SK-N-SH treated with all-trans-retinoic acid at 6 μM for 48 hours (cell line): ENCODE data around the gene CDK11B.

Source experiments
- ATAC-seq: fragments of 200-7000 bp; cut with Tn5 transposase; 3 replicates; pipeline ENCODE4 v1.9.1; 2020; ENCODE audit warnings: mild to moderate bottlenecking, moderate library complexity
- ARNTL ChIP-seq: fragments of 450-650 bp; formaldehyde crosslinking; IDR thresholded peaks from 2 replicates; pipeline ENCODE4 v1.5.0; 2020; ENCODE audit warnings: low read depth, mild to moderate bottlenecking, moderate library complexity, borderline replicate concordance
- BACH2 ChIP-seq: fragments of 250-450 bp; sonication (Bioruptor Pico); IDR thresholded peaks from 2 replicates; pipeline ENCODE4 v1.9.0; 2021; ENCODE audit warnings: mild to moderate bottlenecking, borderline replicate concordance
- CREB5 ChIP-seq: fragments of 250-450 bp; sonication (Bioruptor Pico); IDR thresholded peaks from 2 replicates; pipeline ENCODE4 v1.5.1; 2020; ENCODE audit warnings: low read depth, mild to moderate bottlenecking, moderate library complexity
- CSDC2 ChIP-seq: fragments of 250-450 bp; sonication (Bioruptor Pico); IDR thresholded peaks from 2 replicates; pipeline ENCODE4 v1.5.0; 2020; ENCODE audit warnings: mild to moderate bottlenecking, moderate library complexity
- CSRNP3 ChIP-seq: fragments of 250-450 bp; sonication (Bioruptor Pico); IDR thresholded peaks from 2 replicates; pipeline ENCODE4 v1.5.1; 2021; ENCODE audit warnings: mild to moderate bottlenecking, moderate library complexity
- ESRRG ChIP-seq: fragments of 250-450 bp; sonication (Bioruptor Pico); IDR thresholded peaks from 2 replicates; pipeline ENCODE4 v1.6.1; 2021; ENCODE audit warnings: mild to moderate bottlenecking
- GLIS3 ChIP-seq: fragments of 250-450 bp; sonication (Bioruptor Pico); IDR thresholded peaks from 2 replicates; pipeline ENCODE4 v1.5.0; 2020; ENCODE audit warnings: mild to moderate bottlenecking, moderate library complexity
- ISL1 ChIP-seq: fragments of 250-450 bp; sonication (Bioruptor Pico); IDR thresholded peaks from 2 replicates; pipeline ENCODE4 v2.1.2; 2022; ENCODE audit warnings: mild to moderate bottlenecking, moderate library complexity
- OSR1 ChIP-seq: fragments of 250-450 bp; sonication (Bioruptor Pico); IDR thresholded peaks from 2 replicates; pipeline ENCODE4 v1.8.0; 2022; ENCODE audit warnings: moderate library complexity, mild to moderate bottlenecking, inconsistent platforms
- PPARA ChIP-seq: fragments of 250-450 bp; sonication (Bioruptor Pico); IDR thresholded peaks from 2 replicates; pipeline ENCODE4 v1.5.0; 2020; ENCODE audit warnings: mild to moderate bottlenecking, borderline replicate concordance
- SNAI2 ChIP-seq: fragments of 250-450 bp; sonication (Bioruptor Pico); IDR thresholded peaks from 2 replicates; pipeline ENCODE4 v1.5.0; 2020; ENCODE audit warnings: mild to moderate bottlenecking, moderate library complexity
- TCF4 ChIP-seq: fragments of 250-450 bp; sonication (Bioruptor Pico); IDR thresholded peaks from 2 replicates; pipeline ENCODE4 v1.8.0; 2021; ENCODE audit warnings: mild to moderate bottlenecking, moderate library complexity, borderline replicate concordance
- TOX ChIP-seq: fragments of 250-450 bp; sonication (Bioruptor Pico); IDR thresholded peaks from 2 replicates; pipeline ENCODE4 v1.8.0; 2021; ENCODE audit warnings: mild to moderate bottlenecking, moderate library complexity, borderline replicate concordance
- TSHZ2 ChIP-seq: fragments of 250-450 bp; sonication (Bioruptor Pico); IDR thresholded peaks from 2 replicates; pipeline ENCODE4 v1.5.0; 2020; ENCODE audit warnings: mild to moderate bottlenecking, moderate library complexity
- ZC3H10 ChIP-seq: fragments of 250-450 bp; sonication (Bioruptor Pico); IDR thresholded peaks from 2 replicates; pipeline ENCODE4 v1.5.1; 2021; ENCODE audit warnings: mild to moderate bottlenecking, moderate library complexity
- ZFP3 ChIP-seq: fragments of 250-450 bp; sonication (Bioruptor Pico); IDR thresholded peaks from 2 replicates; pipeline ENCODE4 v1.5.0; 2020; ENCODE audit warnings: mild to moderate bottlenecking, moderate library complexity
- ZFP30 ChIP-seq: fragments of 450-650 bp; formaldehyde crosslinking; IDR thresholded peaks from 2 replicates; pipeline ENCODE4 v1.5.0; 2022; ENCODE audit warnings: mild to moderate bottlenecking, moderate library complexity
- ZNF565 ChIP-seq: fragments of 450-650 bp; formaldehyde crosslinking; conservative IDR thresholded peaks from 2 replicates; pipeline ENCODE4 v1.5.0; 2020; ENCODE audit warnings: low read depth, mild to moderate bottlenecking, moderate library complexity
- ZNF8 ChIP-seq: fragments of 450-650 bp; formaldehyde crosslinking; IDR thresholded peaks from 2 replicates; pipeline ENCODE4 v1.5.0; 2020; ENCODE audit warnings: mild to moderate bottlenecking, moderate library complexity
- TF ChIP-seq, protein P1 (sequence below): fragments of 250-450 bp; sonication (Bioruptor Pico); IDR thresholded peaks from 2 replicates; pipeline ENCODE4 v1.8.0; 2020; ENCODE audit warnings: mild to moderate bottlenecking, moderate library complexity, borderline replicate concordance
- TF ChIP-seq, protein P2 (sequence below): fragments of 250-450 bp; sonication (Bioruptor Pico); IDR thresholded peaks from 2 replicates; pipeline ENCODE4 v1.8.0; 2021; ENCODE audit warnings: low read depth, mild to moderate bottlenecking, moderate library complexity, borderline replicate concordance

CDK11B gene

DNA sequence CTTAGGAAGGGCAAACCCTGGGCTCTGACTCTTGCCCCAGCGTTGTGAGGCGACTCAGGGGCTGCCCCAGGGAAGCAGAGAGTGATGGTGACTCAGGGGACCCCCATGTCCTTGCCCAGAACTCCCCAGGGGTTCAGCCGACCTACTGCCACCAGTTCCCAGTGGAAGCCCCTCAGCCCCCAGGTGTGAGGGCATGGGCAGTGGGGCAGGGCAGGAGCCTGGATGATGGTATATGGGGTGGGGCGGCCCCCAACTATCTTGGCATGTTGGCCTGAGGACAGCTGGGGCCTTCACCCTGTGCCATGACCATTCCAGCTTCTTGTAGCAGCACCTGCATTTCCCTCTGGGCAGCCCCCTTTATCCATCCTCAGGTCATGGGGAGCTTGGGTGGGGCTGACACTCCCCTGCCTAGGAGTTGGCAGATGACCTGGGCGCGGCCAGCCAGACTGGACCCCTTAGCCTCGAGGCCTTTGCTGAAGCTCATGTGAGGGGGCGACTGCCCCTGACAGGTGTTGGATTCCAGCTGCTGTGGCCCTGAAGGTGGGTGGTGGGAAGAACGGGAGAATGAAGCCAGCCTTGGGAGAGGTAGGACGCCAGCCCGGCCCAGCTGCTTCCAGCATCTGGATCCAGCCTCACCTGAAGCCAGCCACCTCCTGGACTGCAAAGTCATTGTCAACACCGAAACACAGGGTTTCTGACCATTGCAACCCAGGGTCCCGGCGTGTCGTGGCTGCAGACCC lies 57.1 kb downstream of the CDK11B start (continued):
- no peak for TF ChIP-seq ZNF565 (CRISPR knock-in tag)

DNA sequence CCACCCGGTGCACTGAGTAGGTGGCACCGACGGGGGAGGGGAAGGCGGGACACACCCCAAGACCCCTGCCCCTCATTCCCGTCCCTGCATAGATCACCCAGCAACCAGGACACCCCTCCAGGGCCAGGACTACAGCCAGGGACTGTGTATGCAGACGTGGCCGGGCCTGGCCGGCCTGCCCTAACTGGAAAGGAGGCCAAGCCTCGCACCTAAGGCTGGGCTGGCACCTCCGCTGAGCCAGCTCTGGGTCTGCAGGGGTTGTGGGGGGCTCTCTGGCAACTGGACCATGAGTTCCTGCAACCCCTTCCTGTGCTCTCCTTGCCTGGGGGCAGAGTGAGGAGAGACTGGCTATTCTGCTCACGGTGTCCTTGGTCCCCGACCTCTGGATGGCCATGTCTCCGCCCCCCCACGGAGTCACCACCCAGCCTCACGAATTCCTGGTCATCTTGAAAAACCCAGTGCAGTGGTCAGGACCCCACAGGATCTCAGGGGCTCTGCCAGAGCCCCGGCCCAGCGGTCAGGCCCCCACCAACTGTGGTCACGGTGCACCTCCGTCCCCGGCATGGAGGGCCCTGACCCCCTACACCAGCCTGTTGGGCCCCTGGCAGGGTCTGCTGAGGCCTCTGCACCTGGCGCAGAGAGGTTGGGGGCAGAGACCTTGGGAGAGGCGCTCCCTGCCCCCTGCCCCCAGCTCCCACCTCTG lies 57.8 kb downstream of the CDK11B start:
- no peak for TF ChIP-seq ESRRG (CRISPR knock-in tag)
- no peak for TF ChIP-seq PPARA (CRISPR knock-in tag)
- no peak for TF ChIP-seq ISL1 (CRISPR knock-in tag)
- no peak for TF ChIP-seq CSRNP3 (CRISPR knock-in tag)
- TF ChIP-seq OSR1 (CRISPR knock-in tag), result no peak
- TF ChIP-seq TOX (CRISPR knock-in tag), result no peak
- no peak for TF ChIP-seq TSHZ2 (CRISPR knock-in tag)
- no peak for TF ChIP-seq ZFP3 (CRISPR knock-in tag)
- TF ChIP-seq CSDC2 (CRISPR knock-in tag), result no peak
- TF ChIP-seq ZC3H10, result no peak
- TF ChIP-seq TCF4 (CRISPR knock-in tag), result no peak
- ATAC-seq, result no peak

- no peak; the same call in 2 of the 3 replicates for ATAC-seq
- TF ChIP-seq SNAI2 (no peak), CSDC2 (CRISPR knock-in tag) (no peak), GLIS3 (CRISPR knock-in tag) (no peak), ZNF565 (CRISPR knock-in tag) (no peak), ESRRG (CRISPR knock-in tag) (no peak), ZNF8 (CRISPR knock-in tag) (no peak), OSR1 (CRISPR knock-in tag) (no peak), ZFP3 (CRISPR knock-in tag) (no peak), BACH2 (CRISPR knock-in tag) (no peak), ZC3H10 (no peak), CREB5 (CRISPR knock-in tag) (no peak), ZFP30 (CRISPR knock-in tag) (no peak), ARNTL (no peak), TOX (CRISPR knock-in tag) (no peak), TCF4 (CRISPR knock-in tag) (no peak), PPARA (CRISPR knock-in tag) (no peak), CSRNP3 (CRISPR knock-in tag) (no peak), ISL1 (CRISPR knock-in tag) (no peak)
- TF ChIP-seq, protein P1, sequence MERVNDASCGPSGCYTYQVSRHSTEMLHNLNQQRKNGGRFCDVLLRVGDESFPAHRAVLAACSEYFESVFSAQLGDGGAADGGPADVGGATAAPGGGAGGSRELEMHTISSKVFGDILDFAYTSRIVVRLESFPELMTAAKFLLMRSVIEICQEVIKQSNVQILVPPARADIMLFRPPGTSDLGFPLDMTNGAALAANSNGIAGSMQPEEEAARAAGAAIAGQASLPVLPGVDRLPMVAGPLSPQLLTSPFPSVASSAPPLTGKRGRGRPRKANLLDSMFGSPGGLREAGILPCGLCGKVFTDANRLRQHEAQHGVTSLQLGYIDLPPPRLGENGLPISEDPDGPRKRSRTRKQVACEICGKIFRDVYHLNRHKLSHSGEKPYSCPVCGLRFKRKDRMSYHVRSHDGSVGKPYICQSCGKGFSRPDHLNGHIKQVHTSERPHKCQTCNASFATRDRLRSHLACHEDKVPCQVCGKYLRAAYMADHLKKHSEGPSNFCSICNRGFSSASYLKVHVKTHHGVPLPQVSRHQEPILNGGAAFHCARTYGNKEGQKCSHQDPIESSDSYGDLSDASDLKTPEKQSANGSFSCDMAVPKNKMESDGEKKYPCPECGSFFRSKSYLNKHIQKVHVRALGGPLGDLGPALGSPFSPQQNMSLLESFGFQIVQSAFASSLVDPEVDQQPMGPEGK (CRISPR knock-in tag), result no peak
- TF ChIP-seq, protein P2, sequence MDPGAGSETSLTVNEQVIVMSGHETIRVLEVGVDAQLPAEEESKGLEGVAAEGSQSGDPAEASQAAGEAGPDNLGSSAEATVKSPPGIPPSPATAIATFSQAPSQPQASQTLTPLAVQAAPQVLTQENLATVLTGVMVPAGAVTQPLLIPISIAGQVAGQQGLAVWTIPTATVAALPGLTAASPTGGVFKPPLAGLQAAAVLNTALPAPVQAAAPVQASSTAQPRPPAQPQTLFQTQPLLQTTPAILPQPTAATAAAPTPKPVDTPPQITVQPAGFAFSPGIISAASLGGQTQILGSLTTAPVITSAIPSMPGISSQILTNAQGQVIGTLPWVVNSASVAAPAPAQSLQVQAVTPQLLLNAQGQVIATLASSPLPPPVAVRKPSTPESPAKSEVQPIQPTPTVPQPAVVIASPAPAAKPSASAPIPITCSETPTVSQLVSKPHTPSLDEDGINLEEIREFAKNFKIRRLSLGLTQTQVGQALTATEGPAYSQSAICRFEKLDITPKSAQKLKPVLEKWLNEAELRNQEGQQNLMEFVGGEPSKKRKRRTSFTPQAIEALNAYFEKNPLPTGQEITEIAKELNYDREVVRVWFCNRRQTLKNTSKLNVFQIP (CRISPR knock-in tag), result no peak
- TF ChIP-seq, all 23 proteins: peak for 0
Observed at GRCh38 chr1:1599935-1600860, 58.6 kb downstream of the CDK11B start, which contains the start of gene FNDC10. Gene FNDC10 (minus strand): TSS chr1:1600135. CDS start chr1:1600015, 120 bp downstream.
